GM20431 (cell line): Measurements from ENCODE around the gene AFF1.

Experiments used
- in situ Hi-C: fragments of 300-500 bp; cut with MseI, MboI; formaldehyde crosslinking; loops from one replicate; pipeline ENCODE4 v1.15.0; 2020; ENCODE audit warnings: low sequenced_read_pairs; ENCODE audit not compliant: unreplicated experiment

The AFF1 gene

DNA sequence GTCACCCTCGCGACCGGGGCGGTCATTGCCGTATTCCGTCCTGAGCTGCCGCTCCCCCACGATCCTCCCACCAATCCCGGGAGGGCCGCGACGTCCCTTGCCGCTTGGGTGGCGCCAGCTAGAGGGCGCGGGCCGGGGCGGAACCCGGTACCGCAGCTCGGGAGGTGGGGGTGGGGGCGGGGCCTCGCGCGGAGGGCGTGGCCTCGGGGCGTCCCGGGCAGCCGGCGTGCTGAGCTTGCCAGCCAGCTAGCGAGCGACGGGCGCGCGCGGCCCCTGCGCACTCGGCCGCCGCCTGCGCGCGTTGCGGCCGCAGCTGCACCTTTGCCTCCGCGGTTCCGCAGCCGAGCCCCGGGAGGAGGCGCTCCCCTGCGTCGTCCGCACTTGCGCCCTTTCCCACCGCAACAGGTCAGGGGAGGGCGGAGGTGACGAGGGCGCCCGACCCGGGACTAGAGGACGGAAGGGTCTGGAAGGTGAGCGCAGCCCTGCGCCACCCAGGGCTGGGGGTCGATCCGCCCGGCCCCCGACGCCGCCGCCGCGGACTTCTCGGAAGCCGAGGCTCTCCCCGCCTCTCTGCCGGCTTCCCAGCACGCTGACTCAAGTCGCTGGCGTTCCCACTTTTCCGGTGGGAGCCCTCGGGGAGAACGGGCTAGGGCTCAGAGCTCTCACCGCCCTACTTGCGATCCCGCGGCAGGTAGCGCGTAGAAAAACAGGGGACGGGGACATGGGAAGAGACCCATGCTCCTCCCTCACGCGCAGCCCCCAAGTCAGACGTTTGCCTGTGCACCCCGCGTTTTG lies at the start of gene AFF1:
Gene AFF1 (plus strand): TSS at position 241 of the 795 bp plus-strand sequence. CDS start 13,523 bp downstream, outside the sequence.
- in situ Hi-C loops, result no loop called here

- in situ Hi-C loops, result loop anchor here (10.0 kb wide), 1 partner anchor 396 kb away; no protein-coding TSS in a partner anchor
Observed at GRCh38 chr4:86890790-86891189, 44.0 kb upstream of the AFF1 start.

- in situ Hi-C loops, result loop anchor here (10.0 kb wide), 1 partner anchor 397 kb away; no protein-coding TSS in a partner anchor
Observed at GRCh38 chr4:86891762-86892635, 42.8 kb upstream of the AFF1 start, which contains the start of gene C4orf36. Gene C4orf36 (minus strand): TSS chr4:86892422. CDS start chr4:86891520, 902 bp downstream.

- in situ Hi-C loops, result loop anchor here (10.0 kb wide), 1 partner anchor 398 kb away; no protein-coding TSS in a partner anchor
Observed at GRCh38 chr4:86892636-86892960, 42.2 kb upstream of the AFF1 start.

DNA sequence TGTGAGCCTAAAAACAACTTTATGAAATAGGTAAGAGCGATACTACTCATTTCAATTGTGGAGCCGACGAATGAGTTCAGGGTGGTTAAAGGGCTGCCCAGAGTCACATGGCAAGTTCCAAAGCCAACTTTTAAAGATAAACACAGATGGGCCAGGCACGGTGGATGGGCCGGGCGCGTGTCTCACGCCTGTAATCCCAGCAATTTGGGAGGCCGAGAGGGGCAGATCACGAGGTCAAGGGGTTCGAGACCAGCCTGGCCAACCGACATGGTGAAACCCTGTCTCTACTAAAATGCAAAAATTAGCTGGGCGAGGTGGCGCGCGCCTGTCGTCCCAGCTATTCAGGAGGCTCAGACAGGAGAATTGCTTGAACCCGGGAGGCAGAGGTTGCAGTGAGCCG lies 41.7 kb upstream of the AFF1 start:
- in situ Hi-C loops, result loop anchor here (10.0 kb wide), 1 partner anchor 398 kb away; no protein-coding TSS in a partner anchor

GRCh38 chr4:86894455-86894854 lies 40.4 kb upstream of the AFF1 start:
- in situ Hi-C loops, result loop anchor here (10.0 kb wide), 1 partner anchor 400 kb away; no protein-coding TSS in a partner anchor

DNA sequence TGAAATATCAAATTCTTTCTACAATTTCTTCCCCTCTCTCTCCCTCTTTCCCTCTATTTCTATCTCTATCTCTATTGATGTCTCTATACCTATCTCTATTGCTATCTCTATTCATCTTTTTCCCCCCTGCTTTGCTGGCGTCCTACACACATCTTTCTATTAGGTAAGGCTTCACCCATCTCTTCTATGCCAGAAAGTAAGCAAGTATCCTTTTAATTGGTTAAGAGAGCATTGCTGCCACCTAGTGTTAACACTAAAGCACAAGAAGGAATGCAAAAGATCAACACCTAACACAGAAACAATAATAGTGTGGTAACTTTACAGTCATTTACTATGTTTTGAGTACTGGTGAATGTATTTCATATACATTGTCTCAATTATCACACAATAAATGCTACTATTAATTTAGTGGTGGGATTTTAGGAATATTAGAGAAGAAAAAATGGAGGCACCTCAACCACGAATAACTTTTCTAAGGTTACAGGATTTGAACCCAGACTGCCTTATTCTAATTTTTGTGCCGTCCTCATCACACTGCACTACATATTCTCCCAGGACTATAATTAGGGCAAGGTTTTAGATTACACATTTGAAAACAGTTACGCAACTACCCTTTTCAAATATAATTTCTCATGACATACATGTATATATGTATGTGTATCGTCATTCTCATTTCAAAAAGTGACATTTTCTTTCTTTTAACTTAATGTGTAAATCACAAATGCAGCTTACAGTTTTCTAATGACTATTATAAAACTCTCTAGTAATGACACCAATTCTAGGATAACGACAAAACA lies 38.9 kb upstream of the AFF1 start:
- in situ Hi-C loops, result loop anchor here (10.0 kb wide), 1 partner anchor 401 kb away; no protein-coding TSS in a partner anchor

DNA sequence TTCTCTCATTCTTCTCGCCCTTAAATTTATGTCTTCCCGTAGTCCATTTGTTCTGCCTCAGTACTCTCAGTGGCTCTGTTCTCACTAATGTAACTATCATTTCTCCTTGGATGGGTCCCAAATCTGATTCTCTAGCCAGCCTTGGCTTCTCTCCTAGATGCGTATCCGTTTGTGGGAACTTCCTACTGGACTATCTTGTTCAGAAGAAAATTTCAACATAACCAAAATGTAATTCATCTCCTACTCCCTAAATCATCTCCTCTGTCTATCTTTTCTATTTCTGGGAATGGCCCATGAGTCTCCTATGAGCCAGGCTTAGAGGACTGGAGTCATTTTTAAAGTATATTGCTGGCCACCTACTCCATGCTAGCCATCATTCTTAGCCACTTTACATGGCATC lies 38.2 kb upstream of the AFF1 start:
- in situ Hi-C loops, result loop anchor here (10.0 kb wide), 1 partner anchor 402 kb away; no protein-coding TSS in a partner anchor

DNA sequence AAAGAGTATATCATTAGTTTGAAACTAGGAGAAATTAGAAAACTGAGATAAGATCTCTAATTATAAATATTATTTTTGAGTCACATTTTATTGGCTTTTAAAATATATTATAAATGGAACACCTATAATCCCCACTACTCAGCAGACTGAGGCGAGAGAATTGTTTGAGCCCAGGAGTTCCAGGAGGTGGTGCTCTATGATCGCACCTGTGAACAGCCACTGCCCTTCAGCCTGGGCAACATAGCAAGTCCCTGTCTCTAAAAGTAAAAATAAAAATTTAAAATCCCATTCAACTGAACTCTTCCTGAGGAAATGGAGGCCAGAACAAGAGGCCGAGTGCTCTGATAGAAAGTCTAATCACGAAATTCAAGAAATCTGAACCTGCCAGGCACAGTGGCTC lies 36.2 kb upstream of the AFF1 start:
- in situ Hi-C loops, result loop anchor here (10.0 kb wide), 1 partner anchor 404 kb away; no protein-coding TSS in a partner anchor

DNA sequence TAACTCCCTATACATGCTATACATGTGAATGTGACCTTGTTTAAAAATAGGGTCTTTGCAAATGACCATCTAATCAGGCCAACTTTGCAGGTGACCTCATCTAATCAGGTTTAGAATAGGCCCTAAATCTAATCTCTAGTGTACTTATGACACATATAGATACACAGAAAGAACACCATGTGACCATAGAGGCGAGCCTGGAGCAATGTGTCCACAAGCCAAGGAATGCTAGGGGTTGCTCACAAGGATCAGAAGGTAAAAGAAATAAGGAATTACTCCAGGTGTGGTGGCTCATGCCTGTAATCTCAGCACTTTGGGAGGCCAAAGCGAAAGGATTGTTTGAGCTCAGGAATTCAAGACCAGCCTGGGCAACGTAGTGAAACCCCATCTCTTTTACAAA lies 32.9 kb upstream of the AFF1 start:
- in situ Hi-C loops, result loop anchor here (25.0 kb wide), 1 partner anchor 335 kb away; no protein-coding TSS in a partner anchor

DNA sequence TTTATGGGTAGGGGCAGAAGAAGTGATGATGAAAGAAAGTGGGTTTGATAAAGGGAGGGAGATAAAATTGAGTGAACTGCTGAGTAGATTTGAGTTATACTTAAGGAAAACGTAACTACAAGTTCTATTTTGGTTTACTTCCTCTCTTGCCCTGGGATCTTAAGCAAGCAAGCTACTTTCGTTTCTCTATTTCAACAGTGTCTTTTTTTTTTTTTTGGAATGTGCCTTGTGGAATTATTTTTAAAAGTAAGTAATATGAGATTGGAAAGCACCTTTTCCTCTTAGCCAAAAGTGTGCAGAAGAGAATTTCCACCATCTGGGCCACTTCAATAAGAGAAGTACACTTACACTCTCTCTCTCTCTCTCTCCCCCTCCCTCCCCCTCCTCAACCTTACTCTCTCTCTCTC lies 26.6 kb upstream of the AFF1 start:
- in situ Hi-C loops, result loop anchor here (25.0 kb wide), 1 partner anchor 329 kb away; no protein-coding TSS in a partner anchor

DNA sequence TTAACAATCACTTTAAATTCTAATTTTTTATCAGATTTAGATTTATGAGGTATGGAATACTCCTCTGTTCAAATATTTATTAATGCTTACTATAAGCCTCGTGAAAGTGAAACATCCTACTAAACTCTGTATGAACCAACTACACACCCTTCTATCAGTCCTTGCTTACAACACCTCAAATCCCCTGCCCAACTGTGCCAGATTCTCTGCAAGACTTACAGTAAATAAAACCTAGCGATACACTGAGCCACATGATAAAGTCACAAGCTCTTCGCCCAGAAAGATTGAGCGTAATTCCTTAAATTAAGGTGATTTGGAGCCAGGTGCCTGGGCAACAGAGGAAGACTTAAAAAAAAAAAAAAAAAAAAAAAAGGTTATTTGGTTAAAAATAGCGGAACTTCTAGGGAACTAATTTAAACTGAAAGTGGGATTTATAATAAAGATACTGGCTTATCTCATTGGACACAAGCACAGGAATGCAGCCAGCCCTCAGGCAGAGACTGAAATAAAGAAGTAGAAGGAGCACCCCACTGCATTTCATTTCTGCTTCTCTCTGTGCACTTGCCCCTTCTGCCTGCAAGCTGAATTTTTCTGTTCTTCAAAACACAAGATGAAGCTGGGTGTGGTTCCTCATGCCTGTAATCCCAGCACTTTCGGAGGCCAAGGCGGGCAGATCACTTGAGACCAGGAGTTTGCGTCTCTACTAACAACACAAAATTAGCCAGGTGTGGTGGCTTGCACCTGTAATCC lies 25.1 kb upstream of the AFF1 start:
- in situ Hi-C loops, result loop anchor here (25.0 kb wide), 1 partner anchor 328 kb away; no protein-coding TSS in a partner anchor

GRCh38 chr4:86910369-86910768 lies 24.4 kb upstream of the AFF1 start:
- in situ Hi-C loops, result loop anchor here (25.0 kb wide), 1 partner anchor 327 kb away; no protein-coding TSS in a partner anchor

DNA sequence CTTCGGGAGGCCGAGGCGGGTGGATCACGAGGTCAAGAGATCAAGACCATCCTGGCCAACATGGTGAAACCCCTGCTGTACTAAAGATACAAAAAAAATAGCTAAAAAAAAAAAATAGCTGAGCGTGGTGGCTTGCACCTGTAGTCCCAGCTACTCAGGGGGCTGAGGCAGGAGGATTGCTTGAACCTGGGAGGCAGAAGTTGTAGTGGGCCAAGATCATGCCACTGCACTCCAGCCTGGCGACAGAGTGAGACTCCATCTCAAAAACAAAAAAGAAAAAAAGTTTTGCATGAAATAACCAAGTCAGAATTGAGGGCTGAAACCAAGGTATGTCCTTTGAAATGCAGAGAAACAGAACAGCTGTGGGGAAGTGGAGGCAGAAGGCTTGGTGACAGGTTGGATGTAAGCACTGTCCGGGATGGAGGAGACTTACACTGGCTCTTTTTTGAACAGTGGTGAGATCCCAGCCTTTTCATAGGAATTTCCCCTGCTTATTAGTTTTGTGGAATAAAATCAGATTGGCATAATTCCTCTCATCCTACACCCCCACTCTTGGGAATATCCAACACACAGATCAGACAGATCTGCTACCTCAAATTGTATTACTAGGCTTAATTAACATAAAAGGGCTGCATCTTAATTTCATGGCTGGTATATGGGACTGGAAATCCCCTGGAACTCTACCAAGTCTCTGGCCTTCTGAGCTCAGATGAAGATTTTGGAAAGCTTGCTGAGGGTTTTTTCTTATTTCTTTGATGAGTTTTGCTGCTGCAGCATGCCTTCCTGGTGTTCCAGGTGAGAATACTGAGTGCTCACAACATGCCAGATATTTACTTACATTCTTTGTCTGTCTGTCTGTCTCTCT lies 23.8 kb upstream of the AFF1 start:
- in situ Hi-C loops, result loop anchor here (25.0 kb wide), 1 partner anchor 326 kb away; no protein-coding TSS in a partner anchor

DNA sequence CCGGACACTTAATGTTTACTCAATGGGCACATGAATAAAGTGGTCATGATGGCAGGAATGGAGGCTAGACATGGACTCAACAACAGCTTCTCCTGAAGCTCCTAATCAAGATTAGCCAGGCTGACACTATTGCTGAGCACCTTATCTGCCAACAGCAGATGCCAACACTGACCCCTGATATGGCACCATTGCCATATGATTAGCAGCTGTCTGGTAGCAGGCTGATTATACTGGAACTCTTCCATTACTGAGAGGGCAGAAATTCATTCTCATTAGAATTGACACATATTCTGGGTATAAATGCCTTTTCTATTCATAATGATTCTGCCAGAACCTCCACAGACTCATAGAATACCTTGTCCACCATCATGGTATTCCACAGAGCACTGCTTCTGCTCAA lies 18.4 kb upstream of the AFF1 start:
- in situ Hi-C loops, result loop anchor here (25.0 kb wide), 1 partner anchor 321 kb away; no protein-coding TSS in a partner anchor

GRCh38 chr4:86917212-86918039 lies 17.4 kb upstream of the AFF1 start:
- in situ Hi-C loops, result loop anchor here (25.0 kb wide), 1 partner anchor 320 kb away; no protein-coding TSS in a partner anchor
